IMR-90 (cell line): ENCODE results near the gene PAQR9. TPM values are rescaled to one million over a fixed set of nuclear protein-coding genes. Genes with fewer than 3 reads are reported as not detected.

Experiments used
- ATAC-seq: fragments of 200-7000 bp; cut with Tn5 transposase; 2 replicates; pipeline ENCODE4 v1.9.1; 2020; ENCODE audit warnings: low read depth, mild to moderate bottlenecking, moderate library complexity
- BruUV-seq: library from RNA; stranded (reverse); fragments of 400-500 nt; replicated peaks from 2 replicates; lab custom pipeline; 2021; lab: Mats Ljungman, UMichigan
- CTCF ChIA-PET: fragments of 300-600 bp; formaldehyde crosslinking; extraction: SDS; loops from one replicate; lab custom pipeline; 2021; ENCODE audit warnings: antibody characterized with exemption; lab: Yijun Ruan, JAX
- POLR2A ChIA-PET: fragments of 300-600 bp; sonication (Branson Sonifier 250); formaldehyde crosslinking; loops from one replicate; lab custom pipeline; 2022; ENCODE audit warnings: antibody characterized with exemption; ENCODE audit not compliant: unreplicated experiment; lab: Charles Lee
- DNase-seq: peaks from one replicate; pipeline ENCODE4 v3.0.0; 2013
- H2AFZ ChIP-seq: replicated peaks from 2 replicates; pipeline ENCODE3; 2013; ENCODE audit warnings: low read length, mild to moderate bottlenecking; ENCODE audit not compliant: poor library complexity
- H2AK5ac ChIP-seq: 2 replicates; pipeline ENCODE4 v1.6.1; 2013; ENCODE audit warnings: low read depth, low read length, inconsistent platforms
- H2AK9ac ChIP-seq: replicated peaks from 2 replicates; pipeline ENCODE3; 2013; ENCODE audit warnings: mild to moderate bottlenecking, low read depth, low read length, moderate library complexity; ENCODE audit not compliant: poor library complexity
- H2BK120ac ChIP-seq: 2 replicates; pipeline ENCODE4 v1.6.1; 2013; ENCODE audit warnings: low read depth, low read length, inconsistent platforms
- H2BK15ac ChIP-seq: 3 replicates; pipeline ENCODE4 v1.6.1; 2013; ENCODE audit warnings: low read depth, low read length, inconsistent platforms
- H2BK20ac ChIP-seq: 2 replicates; pipeline ENCODE4 v1.6.1; 2013; ENCODE audit warnings: low read depth, mild to moderate bottlenecking, inconsistent platforms, low read length, moderate library complexity
- H2BK5ac ChIP-seq: 2 replicates; pipeline ENCODE4 v1.6.1; 2013; ENCODE audit warnings: mild to moderate bottlenecking, low read depth, low read length, inconsistent platforms; ENCODE audit not compliant: poor library complexity, severe bottlenecking
- H3K14ac ChIP-seq: replicated peaks from 2 replicates; pipeline ENCODE4 v1.6.1; 2013; ENCODE audit warnings: low read depth, low read length, inconsistent platforms
- H3K18ac ChIP-seq: 2 replicates; pipeline ENCODE4 v1.6.1; 2013; ENCODE audit warnings: low read depth, low read length, control low read depth
- H3K23ac ChIP-seq: 2 replicates; pipeline ENCODE4 v1.6.1; 2013; ENCODE audit warnings: low read depth, low read length, inconsistent platforms
- H3K27ac ChIP-seq: 2 replicates; pipeline ENCODE4 v1.5.1; 2013; ENCODE audit warnings: mild to moderate bottlenecking, control low read depth, low read length; ENCODE audit not compliant: insufficient read depth
- H3K27me3 ChIP-seq: 2 replicates; pipeline ENCODE4 v1.6.1; 2013; ENCODE audit warnings: low read length; ENCODE audit not compliant: control insufficient read depth, insufficient read depth
- H3K36me3 ChIP-seq: 2 replicates; pipeline ENCODE4 v1.6.1; 2013; ENCODE audit warnings: low read length, mixed read lengths; ENCODE audit not compliant: control insufficient read depth, insufficient read depth
- H3K4ac ChIP-seq: 2 replicates; pipeline ENCODE4 v1.6.1; 2013; ENCODE audit warnings: low read depth, low read length, inconsistent platforms
- H3K4me1 ChIP-seq: 2 replicates; pipeline ENCODE4 v1.6.1; 2013; ENCODE audit warnings: low read length, mixed read lengths; ENCODE audit not compliant: control insufficient read depth, insufficient read depth
- H3K4me2 ChIP-seq: 2 replicates; pipeline ENCODE4 v1.6.1; 2013; ENCODE audit warnings: low read depth, mild to moderate bottlenecking, control low read depth, low read length, moderate library complexity
- H3K4me3 ChIP-seq: 2 replicates; pipeline ENCODE4 v1.5.1; 2013; ENCODE audit warnings: low read depth, mild to moderate bottlenecking, control low read depth, low read length, moderate library complexity; ENCODE audit not compliant: insufficient read depth
- H3K56ac ChIP-seq: 2 replicates; pipeline ENCODE4 v1.6.1; 2013; ENCODE audit warnings: low read length, inconsistent platforms; ENCODE audit not compliant: insufficient read depth; ENCODE audit errors: extremely low read depth
- H3K79me1 ChIP-seq, 2 experiments: 2 replicates each; pipeline ENCODE4 v1.6.1; 2013; ENCODE audit warnings: low read length in 2 of 2, inconsistent platforms in 1 of 2, low read depth in 1 of 2
- H3K9ac ChIP-seq: 2 replicates; pipeline ENCODE4 v1.6.1; 2013; ENCODE audit warnings: low read depth, low read length, control low read depth
- H3K9me1 ChIP-seq: 2 replicates; pipeline ENCODE4 v1.6.1; 2013; ENCODE audit warnings: low read length, inconsistent platforms; ENCODE audit not compliant: insufficient read depth
- H3K9me3 ChIP-seq: 2 replicates; pipeline ENCODE4 v1.6.1; 2013; ENCODE audit warnings: low read length; ENCODE audit not compliant: control insufficient read depth, insufficient read depth
- H4K20me1 ChIP-seq: 2 replicates; pipeline ENCODE4 v1.6.1; 2013; ENCODE audit warnings: low read length, inconsistent platforms; ENCODE audit not compliant: insufficient read depth
- H4K5ac ChIP-seq: 2 replicates; pipeline ENCODE4 v1.6.1; 2013; ENCODE audit warnings: mild to moderate bottlenecking, low read depth, low read length, control low read depth
- H4K8ac ChIP-seq, 2 experiments: 2 replicates each; pipeline ENCODE4 v1.6.1; 2013; ENCODE audit warnings: low read depth in 2 of 2, low read length in 2 of 2, control low read depth in 1 of 2, inconsistent platforms in 1 of 2
- H4K91ac ChIP-seq: 2 replicates; pipeline ENCODE4 v1.6.1; 2013; ENCODE audit warnings: low read depth, low read length, inconsistent platforms; ENCODE audit not compliant: insufficient read depth
- BHLHE40 ChIP-seq: fragments of 150-350 bp; IDR thresholded peaks from 2 replicates; pipeline ENCODE4 v1.6.1; 2016; ENCODE audit warnings: mild to moderate bottlenecking, low read depth, low read length
- CEBPB ChIP-seq: IDR thresholded peaks from 2 replicates; pipeline ENCODE4 v1.6.1; 2012; ENCODE audit warnings: low read depth, low read length, improper control_type of control experiment
- CHD1 ChIP-seq: IDR thresholded peaks from 2 replicates; pipeline ENCODE4 v1.6.1; 2012; ENCODE audit warnings: low read depth, low read length, improper control_type of control experiment
- MAZ ChIP-seq: IDR thresholded peaks from 2 replicates; pipeline ENCODE4 v1.6.1; 2012; ENCODE audit warnings: low read depth, mild to moderate bottlenecking, low read length, improper control_type of control experiment, moderate library complexity, borderline replicate concordance
- MXI1 ChIP-seq: IDR thresholded peaks from 2 replicates; pipeline ENCODE4 v1.6.1; 2012; ENCODE audit warnings: low read depth, mild to moderate bottlenecking, low read length, moderate library complexity, borderline replicate concordance
- NFE2L2 ChIP-seq: fragments of 150-350 bp; IDR thresholded peaks from 2 replicates; pipeline ENCODE4 v1.6.1; 2016; ENCODE audit warnings: low read depth, mild to moderate bottlenecking, low read length
- RAD21 ChIP-seq: IDR thresholded peaks from 2 replicates; pipeline ENCODE4 v1.6.1; 2012; ENCODE audit warnings: low read length, improper control_type of control experiment
- RCOR1 ChIP-seq: IDR thresholded peaks from 2 replicates; pipeline ENCODE4 v1.6.1; 2012; ENCODE audit warnings: mild to moderate bottlenecking, low read length, improper control_type of control experiment; ENCODE audit not compliant: insufficient replicate concordance
- RFX5 ChIP-seq: IDR thresholded peaks from 2 replicates; pipeline ENCODE4 v1.8.0; 2012; ENCODE audit warnings: low read depth, mild to moderate bottlenecking, low read length, moderate library complexity
- WGBS, 2 experiments: methylation state at CpG; one replicate each; pipeline versions ENCODE4 v1.1.5 to v1.1.7; 2013; ENCODE audit warnings: missing lambda C conversion rate in 2 of 2; ENCODE audit not compliant: insufficient read length in 1 of 2; ENCODE audit errors: extremely low coverage in 2 of 2; 5-methylcytosine and 5-hydroxymethylcytosine counted together
- dilution Hi-C: fragments of 300-500 bp; cut with HindIII; formaldehyde crosslinking; loops from one replicate; pipeline ENCODE4 v1.14.3; 2018; ENCODE audit warnings: low sequenced_read_pairs; ENCODE audit not compliant: unreplicated experiment
- in situ Hi-C: fragments of 300-500 bp; cut with MboI; formaldehyde crosslinking; loops from 3 replicates; pipeline ENCODE4 v1.14.3; 2019; ENCODE audit warnings: low sequenced_read_pairs, inconsistent platforms, mixed read lengths
- intact Hi-C: fragments of 100-400 bp; cut with micrococcal nuclease; formaldehyde crosslinking; loops from 2 replicates; pipeline ENCODE4 v1.10.0; 2022
- polyA plus RNA-seq, 3 experiments: library from polyadenylated mRNA; depleted of rRNA; stranded (reverse); fragments of >200 nt; gene quantifications; 2 replicates each; pipeline ENCODE4 v1.2.3, GENCODE V29; 2012; ENCODE audit warnings: low replicate concordance in 1 of 3
- total RNA-seq: library from RNA; depleted of rRNA; stranded (reverse); fragments of >200 nt; gene quantifications from 2 replicates; pipeline ENCODE4 v1.2.3, GENCODE V29; 2012
- TF ChIP-seq, protein P1 (sequence below): fragments of 150-350 bp; IDR thresholded peaks from 2 replicates; pipeline ENCODE4 v1.6.1; 2017; ENCODE audit warnings: mild to moderate bottlenecking, antibody characterized with exemption, low read length, low read depth
- TF ChIP-seq, protein P2 (sequence below): conservative IDR thresholded peaks from 2 replicates; pipeline ENCODE4 v1.5.1; 2012; ENCODE audit warnings: mild to moderate bottlenecking, low read depth, low read length, improper control_type of control experiment
- TF ChIP-seq, protein P3 (sequence below): fragments of 150-350 bp; IDR thresholded peaks from 2 replicates; pipeline ENCODE4 v1.6.1; 2016; ENCODE audit warnings: low read depth, mild to moderate bottlenecking, low read length, moderate library complexity, borderline replicate concordance

The PAQR9 gene
- total and polyA plus RNA-seq, 2 of the 4 experiments (the other 2 are of a cell fraction), result 0.05 TPM; not detected in 1

DNA sequence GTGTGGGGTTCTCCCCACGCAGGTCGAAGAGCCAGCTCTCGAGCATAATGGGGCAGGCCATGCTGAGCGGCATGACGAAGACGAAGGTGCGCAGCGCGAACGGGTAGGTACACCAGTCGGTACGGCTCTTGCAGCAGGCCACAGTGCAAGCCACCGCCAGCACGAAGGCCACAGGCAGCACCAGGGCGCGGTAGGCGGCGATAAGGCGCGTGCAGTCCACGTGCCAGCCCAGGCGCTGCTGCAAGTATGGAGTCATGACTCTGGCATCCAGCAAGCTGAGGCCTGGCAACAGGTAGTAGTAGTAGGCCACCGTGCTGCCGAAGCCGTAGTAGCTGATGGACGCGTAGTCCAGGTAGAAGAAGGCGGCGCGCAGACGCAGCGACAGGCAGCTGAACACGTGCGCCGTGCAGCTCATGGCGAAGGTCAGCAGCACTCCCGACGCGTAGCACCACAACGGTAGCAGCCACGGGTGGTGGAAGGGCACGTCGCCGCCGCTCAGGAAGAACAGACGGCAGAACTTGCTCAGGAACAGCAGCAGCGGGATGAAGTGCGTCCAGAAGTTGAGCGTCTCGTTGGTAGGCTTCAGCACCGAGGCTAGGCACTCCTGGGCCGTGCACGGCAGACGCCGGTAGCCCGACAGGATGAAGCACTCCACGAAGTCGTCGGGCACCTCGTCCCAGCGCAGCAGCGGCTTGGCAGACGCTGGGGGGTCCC, 797 bp downstream of the PAQR9 start:
- Histone ChIP-seq H2AFZ (peak overlapping the region; percentile 76), H2AK5ac (no peak overlapping the region), H3K18ac (no peak overlapping the region), H3K9ac (no peak overlapping the region), H4K91ac (no peak overlapping the region), H3K79me1 (no peaks in the 10 kb centered on the region), H3K14ac (no peak overlapping the region), H4K20me1 (no peaks in the 10 kb centered on the region), H4K8ac (no peak overlapping the region), H3K4me1 (0 out of 2 replicates have a peak, but pooled peaks cover 2% of the 10 kb centered on the region), H2BK120ac (no peak overlapping the region), H3K4ac (no peak overlapping the region), H3K27ac (no peak overlapping the region), H2BK5ac (no peak overlapping the region), H3K36me3 (no peaks in the 10 kb centered on the region), H3K27me3 (peaks cover 52% of the 10 kb centered on the region), H2AK9ac (peak overlapping the region; percentile 46), H2BK15ac (no peak overlapping the region), H4K5ac (no peak overlapping the region), H3K56ac (no peak overlapping the region), H2BK20ac (no peak overlapping the region), H3K9me1 (no peaks in the 10 kb centered on the region; the same call in 1 of the 2 replicates), H3K4me3 (0 out of 2 replicates have a peak overlapping the region, but pooled peaks have one; percentile 2), H3K9me3 (peaks cover 2% of the 10 kb centered on the region; the same call in 1 of the 2 replicates), H3K23ac (no peak overlapping the region), H3K4me2 (peak overlapping the region; percentile 13; the same call in 1 of the 2 replicates)
- no TSS peak for BruUV-seq
- intact Hi-C loops (no loop called here), dilution Hi-C loops (no loop called here), in situ Hi-C loops (no loop called here)
- POLR2A ChIA-PET, result interaction anchor here (0.5 kb wide), 1 partner anchor 83 kb away, joined by 6 read pairs; no protein-coding TSS in a partner anchor
- CTCF ChIA-PET, result no interaction called here
- no peak for DNase-seq
- TF ChIP-seq RCOR1, result no peak
- TF ChIP-seq BHLHE40, result no peak
- TF ChIP-seq, protein P1, sequence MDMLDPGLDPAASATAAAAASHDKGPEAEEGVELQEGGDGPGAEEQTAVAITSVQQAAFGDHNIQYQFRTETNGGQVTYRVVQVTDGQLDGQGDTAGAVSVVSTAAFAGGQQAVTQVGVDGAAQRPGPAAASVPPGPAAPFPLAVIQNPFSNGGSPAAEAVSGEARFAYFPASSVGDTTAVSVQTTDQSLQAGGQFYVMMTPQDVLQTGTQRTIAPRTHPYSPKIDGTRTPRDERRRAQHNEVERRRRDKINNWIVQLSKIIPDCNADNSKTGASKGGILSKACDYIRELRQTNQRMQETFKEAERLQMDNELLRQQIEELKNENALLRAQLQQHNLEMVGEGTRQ, result no peak
- no peak for TF ChIP-seq RFX5
- no peak for TF ChIP-seq NFE2L2
- TF ChIP-seq, protein P2, sequence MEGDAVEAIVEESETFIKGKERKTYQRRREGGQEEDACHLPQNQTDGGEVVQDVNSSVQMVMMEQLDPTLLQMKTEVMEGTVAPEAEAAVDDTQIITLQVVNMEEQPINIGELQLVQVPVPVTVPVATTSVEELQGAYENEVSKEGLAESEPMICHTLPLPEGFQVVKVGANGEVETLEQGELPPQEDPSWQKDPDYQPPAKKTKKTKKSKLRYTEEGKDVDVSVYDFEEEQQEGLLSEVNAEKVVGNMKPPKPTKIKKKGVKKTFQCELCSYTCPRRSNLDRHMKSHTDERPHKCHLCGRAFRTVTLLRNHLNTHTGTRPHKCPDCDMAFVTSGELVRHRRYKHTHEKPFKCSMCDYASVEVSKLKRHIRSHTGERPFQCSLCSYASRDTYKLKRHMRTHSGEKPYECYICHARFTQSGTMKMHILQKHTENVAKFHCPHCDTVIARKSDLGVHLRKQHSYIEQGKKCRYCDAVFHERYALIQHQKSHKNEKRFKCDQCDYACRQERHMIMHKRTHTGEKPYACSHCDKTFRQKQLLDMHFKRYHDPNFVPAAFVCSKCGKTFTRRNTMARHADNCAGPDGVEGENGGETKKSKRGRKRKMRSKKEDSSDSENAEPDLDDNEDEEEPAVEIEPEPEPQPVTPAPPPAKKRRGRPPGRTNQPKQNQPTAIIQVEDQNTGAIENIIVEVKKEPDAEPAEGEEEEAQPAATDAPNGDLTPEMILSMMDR, result no peak
- TF ChIP-seq CEBPB, result no peak
- TF ChIP-seq, protein P3, sequence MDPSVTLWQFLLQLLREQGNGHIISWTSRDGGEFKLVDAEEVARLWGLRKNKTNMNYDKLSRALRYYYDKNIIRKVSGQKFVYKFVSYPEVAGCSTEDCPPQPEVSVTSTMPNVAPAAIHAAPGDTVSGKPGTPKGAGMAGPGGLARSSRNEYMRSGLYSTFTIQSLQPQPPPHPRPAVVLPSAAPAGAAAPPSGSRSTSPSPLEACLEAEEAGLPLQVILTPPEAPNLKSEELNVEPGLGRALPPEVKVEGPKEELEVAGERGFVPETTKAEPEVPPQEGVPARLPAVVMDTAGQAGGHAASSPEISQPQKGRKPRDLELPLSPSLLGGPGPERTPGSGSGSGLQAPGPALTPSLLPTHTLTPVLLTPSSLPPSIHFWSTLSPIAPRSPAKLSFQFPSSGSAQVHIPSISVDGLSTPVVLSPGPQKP, result no peak
- no peak for TF ChIP-seq MAZ
- no peak for TF ChIP-seq RAD21
- no peak for TF ChIP-seq MXI1
- no peak for TF ChIP-seq CHD1
- 63% methylated on average over 51 of the region's 63 CpGs; no CpG with 5 or more reads in 1 of the 2 experiments for WGBS, 2 experiments
- no peak for ATAC-seq
